Skeletal muscle satellite cell (primary cell): ENCODE measurements around the gene HDC. TPM values are rescaled to one million over a fixed set of nuclear protein-coding genes. Genes with fewer than 3 reads are reported as not detected.

Source experiments
- H3K27me3 ChIP-seq: 2 replicates; pipeline ENCODE4 v1.7.0; 2013; ENCODE audit warnings: low read length; ENCODE audit not compliant: control insufficient read depth, insufficient read depth
- H3K36me3 ChIP-seq: 2 replicates; pipeline ENCODE4 v1.7.0; 2013; ENCODE audit warnings: mild to moderate bottlenecking, control low read depth, low read length; ENCODE audit not compliant: insufficient read depth
- H3K4me1 ChIP-seq: 2 replicates; pipeline ENCODE4 v1.7.0; 2013; ENCODE audit warnings: low read length; ENCODE audit not compliant: control insufficient read depth, insufficient read depth
- H3K4me2 ChIP-seq: 2 replicates; pipeline ENCODE4 v1.7.0; 2013; ENCODE audit warnings: mild to moderate bottlenecking, low read length
- H3K4me3 ChIP-seq: 2 replicates; pipeline ENCODE4 v1.7.0; 2013; ENCODE audit warnings: low read length
- H3K9ac ChIP-seq: 2 replicates; pipeline ENCODE4 v1.7.0; 2013; ENCODE audit warnings: mild to moderate bottlenecking, low read depth, low read length, moderate library complexity
- H3K9me3 ChIP-seq: replicated peaks from 2 replicates; pipeline ENCODE4 v1.7.0; 2013; ENCODE audit warnings: mild to moderate bottlenecking, control low read depth, low read length
- total RNA-seq: library from RNA; depleted of rRNA; stranded (reverse); fragments of >200 nt; gene quantifications from 2 replicates; pipeline ENCODE4 v1.2.3, GENCODE V29; 2012; rRNA removed

HDC gene
- total RNA-seq = not detected in 2 replicates

GRCh38 chr15:50265620-50266019 lies at the start of gene HDC:
TSS of gene HDC (minus strand) at chr15:50265726. CDS start at chr15:50265623, 103 bp downstream.
- Histone ChIP-seq H3K9me3 (no peaks in the 10 kb centered on the region), H3K4me2 (no peak within 1 kb of the TSS), H3K27me3 (peaks cover 32% of the 10 kb centered on the region), H3K36me3 (no peaks in the 10 kb centered on the region), H3K4me3 (no peak within 1 kb of the TSS), H3K9ac (no peak within 1 kb of the TSS), H3K4me1 (no peaks in the 10 kb centered on the region)

- no peak overlapping the region for H3K9ac ChIP-seq
- H3K4me3 ChIP-seq = no peak overlapping the region
- H3K4me1 ChIP-seq = no peaks in the 10 kb centered on the region
- H3K9me3 ChIP-seq = peaks cover 3% of the 10 kb centered on the region
- no peaks in the 10 kb centered on the region for H3K27me3 ChIP-seq
- H3K36me3 ChIP-seq = peaks cover 6% of the 10 kb centered on the region
- H3K4me2 ChIP-seq = no peak overlapping the region
Observed at GRCh38 chr15:50312636-50313035, 47.1 kb upstream of the HDC start.

DNA sequence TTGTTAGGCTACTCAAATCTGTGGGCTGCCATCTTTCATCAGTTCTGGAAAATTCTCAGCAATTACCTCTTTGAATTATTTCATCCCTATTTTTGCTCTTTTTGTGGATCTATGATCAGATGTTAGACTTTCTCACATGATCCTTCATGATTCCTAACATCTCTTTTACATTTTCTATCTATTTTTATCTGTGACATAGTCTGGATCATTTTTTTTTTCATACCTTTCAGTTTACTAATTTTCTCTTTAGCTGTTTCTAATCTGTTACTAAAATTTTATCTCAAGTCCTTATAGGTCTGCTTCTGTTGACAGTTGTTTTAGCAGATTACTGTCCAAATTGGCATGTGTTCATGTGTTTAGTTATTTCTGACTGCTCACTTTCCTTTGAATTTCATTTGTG lies 42.3 kb upstream of the HDC start:
- peaks cover 15% of the 10 kb centered on the region for H3K36me3 ChIP-seq
- no peak overlapping the region for H3K4me2 ChIP-seq
- H3K4me1 ChIP-seq = no peaks in the 10 kb centered on the region
- no peaks in the 10 kb centered on the region for H3K27me3 ChIP-seq
- H3K4me3 ChIP-seq = no peak overlapping the region
- H3K9ac ChIP-seq = no peak overlapping the region
- H3K9me3 ChIP-seq = peaks cover 3% of the 10 kb centered on the region

GRCh38 chr15:50304836-50305235 lies 39.3 kb upstream of the HDC start:
- H3K36me3 ChIP-seq = peaks cover 29% of the 10 kb centered on the region
- H3K9me3 ChIP-seq = peaks cover 3% of the 10 kb centered on the region
- no peak overlapping the region for H3K9ac ChIP-seq
- H3K4me2 ChIP-seq = no peak overlapping the region
- H3K4me3 ChIP-seq = no peak overlapping the region
- no peaks in the 10 kb centered on the region for H3K27me3 ChIP-seq
- no peaks in the 10 kb centered on the region for H3K4me1 ChIP-seq

GRCh38 chr15:50302581-50302980 lies 37.1 kb upstream of the HDC start:
- Histone ChIP-seq H3K4me3 (no peak overlapping the region), H3K36me3 (peaks cover 25% of the 10 kb centered on the region)

GRCh38 chr15:50298340-50298739 lies 32.8 kb upstream of the HDC start:
- Histone ChIP-seq H3K9me3 (no peaks in the 10 kb centered on the region), H3K4me1 (no peaks in the 10 kb centered on the region), H3K4me2 (no peak overlapping the region), H3K4me3 (no peak overlapping the region), H3K36me3 (peaks cover 19% of the 10 kb centered on the region), H3K27me3 (no peaks in the 10 kb centered on the region), H3K9ac (no peak overlapping the region)

More at GRCh38 chr15:50302581-50302980, 37.1 kb upstream of the HDC start:
- no peaks in the 10 kb centered on the region for H3K9me3 ChIP-seq
- no peaks in the 10 kb centered on the region for H3K27me3 ChIP-seq
- H3K4me2 ChIP-seq = no peak overlapping the region
- no peak overlapping the region for H3K9ac ChIP-seq
- H3K4me1 ChIP-seq = no peaks in the 10 kb centered on the region

GRCh38 chr15:50295966-50296365 lies 30.4 kb upstream of the HDC start:
- no peak overlapping the region for H3K4me3 ChIP-seq
- H3K4me2 ChIP-seq = no peak overlapping the region
- H3K9me3 ChIP-seq = no peaks in the 10 kb centered on the region
- H3K9ac ChIP-seq = no peak overlapping the region
- peaks cover 12% of the 10 kb centered on the region for H3K36me3 ChIP-seq
- no peaks in the 10 kb centered on the region for H3K27me3 ChIP-seq
- no peaks in the 10 kb centered on the region for H3K4me1 ChIP-seq

- no peak overlapping the region for H3K4me2 ChIP-seq
- no peak overlapping the region for H3K9ac ChIP-seq
- H3K36me3 ChIP-seq = peaks cover 28% of the 10 kb centered on the region
- H3K27me3 ChIP-seq = no peaks in the 10 kb centered on the region
- H3K4me1 ChIP-seq = no peaks in the 10 kb centered on the region
- H3K4me3 ChIP-seq = no peak overlapping the region
- H3K9me3 ChIP-seq = no peaks in the 10 kb centered on the region
Observed at GRCh38 chr15:50289749-50290148, 24.2 kb upstream of the HDC start.

GRCh38 chr15:50287324-50288116 lies 22.0 kb upstream of the HDC start:
- Histone ChIP-seq H3K4me1 (no peaks in the 10 kb centered on the region), H3K4me3 (no peak overlapping the region), H3K9ac (no peak overlapping the region), H3K9me3 (no peaks in the 10 kb centered on the region), H3K27me3 (no peaks in the 10 kb centered on the region), H3K36me3 (peaks cover 26% of the 10 kb centered on the region), H3K4me2 (no peak overlapping the region)

DNA sequence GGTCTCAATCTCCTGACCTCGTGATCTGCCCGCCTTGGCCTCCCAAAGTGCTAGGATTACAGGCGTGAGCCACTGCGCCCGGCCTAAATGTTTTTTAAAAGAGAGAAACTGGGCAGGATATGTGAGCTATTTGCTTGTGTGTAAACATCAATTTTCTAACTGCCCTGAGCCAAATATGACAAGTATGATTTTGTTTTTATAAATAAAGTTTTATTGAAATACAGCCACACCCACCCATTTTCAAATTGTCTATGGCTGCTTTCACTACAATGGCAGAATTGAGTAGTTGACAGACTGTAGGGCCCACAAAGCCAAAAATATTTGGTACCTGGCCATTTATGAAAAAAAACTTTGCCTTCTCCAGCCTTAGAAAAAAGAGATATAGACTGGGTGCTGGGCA lies 15.9 kb upstream of the HDC start:
- no peaks in the 10 kb centered on the region for H3K27me3 ChIP-seq
- H3K36me3 ChIP-seq = peaks cover 11% of the 10 kb centered on the region

DNA sequence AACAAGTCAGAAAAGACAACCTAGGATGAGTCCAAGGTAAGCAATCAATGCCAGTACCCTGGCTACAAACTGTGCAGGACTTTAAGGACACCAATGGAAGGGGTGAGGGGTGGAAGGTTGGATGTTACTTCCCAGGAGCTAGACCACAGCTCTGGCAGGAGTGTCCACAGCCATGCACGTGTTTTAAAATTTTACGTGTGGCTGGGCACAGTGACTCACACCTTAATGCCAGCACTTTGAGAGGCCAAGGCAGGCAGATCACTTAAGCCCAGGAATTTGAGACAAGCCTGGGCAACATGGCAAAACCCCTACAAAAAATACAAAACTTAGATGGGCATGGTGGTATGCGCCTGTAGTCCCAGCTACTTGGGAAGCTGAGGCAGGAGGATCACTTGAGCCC lies 14.7 kb upstream of the HDC start:
- Histone ChIP-seq H3K4me1 (no peaks in the 10 kb centered on the region), H3K9ac (no peak overlapping the region), H3K36me3 (peaks cover 5% of the 10 kb centered on the region), H3K4me2 (no peak overlapping the region), H3K4me3 (no peak overlapping the region), H3K27me3 (no peaks in the 10 kb centered on the region), H3K9me3 (no peaks in the 10 kb centered on the region)

More for the DNA sequence above, 15.9 kb upstream of the HDC start:
- Histone ChIP-seq H3K9me3 (no peaks in the 10 kb centered on the region), H3K4me3 (no peak overlapping the region), H3K9ac (no peak overlapping the region), H3K4me2 (no peak overlapping the region), H3K4me1 (no peaks in the 10 kb centered on the region)

DNA sequence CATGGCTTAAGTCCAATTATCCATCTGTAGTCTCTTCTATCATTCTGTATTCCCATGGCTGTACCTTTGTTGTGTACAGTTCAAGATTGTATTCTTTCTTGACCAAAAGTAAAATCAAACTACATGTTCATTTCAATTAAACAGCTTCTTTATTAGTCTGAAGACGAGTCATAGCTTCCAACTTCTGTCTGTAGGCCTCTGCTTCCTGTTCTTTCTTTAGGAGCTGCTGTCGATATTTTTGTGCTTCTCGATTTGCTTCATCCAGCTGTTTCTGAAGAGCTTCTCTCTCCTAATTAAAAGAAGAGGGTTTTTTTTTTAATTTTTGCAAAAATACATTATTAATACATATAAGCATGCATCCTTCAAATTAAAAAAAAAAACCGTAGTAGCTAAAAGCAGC lies 13.0 kb upstream of the HDC start:
- Histone ChIP-seq H3K4me1 (no peaks in the 10 kb centered on the region), H3K9me3 (no peaks in the 10 kb centered on the region), H3K4me3 (no peak overlapping the region), H3K9ac (no peak overlapping the region), H3K36me3 (no peaks in the 10 kb centered on the region), H3K4me2 (no peak overlapping the region), H3K27me3 (no peaks in the 10 kb centered on the region)
